GM06990 (cell line): Measurements from ENCODE around the gene PRMT7.

Source experiments
- DNase-seq: peaks from one replicate; pipeline ENCODE4 v3.0.0-alpha.2; 2011; ENCODE audit not compliant: insufficient read length; ENCODE audit errors: extremely low read depth
- H3K27me3 ChIP-seq: replicated peaks from 2 replicates; pipeline ENCODE4 v1.6.0; 2011; ENCODE audit warnings: low read length; ENCODE audit not compliant: control insufficient read depth, insufficient read depth
- H3K36me3 ChIP-seq: 2 replicates; pipeline ENCODE4 v1.5.1; 2011; ENCODE audit warnings: low read length; ENCODE audit not compliant: control insufficient read depth, insufficient read depth
- H3K4me3 ChIP-seq: replicated peaks from 2 replicates; pipeline ENCODE4 v1.5.1; 2011; ENCODE audit warnings: low read depth, mild to moderate bottlenecking, control low read depth, low read length
- TF ChIP-seq, protein P1 (sequence below): IDR thresholded peaks from 2 replicates; pipeline ENCODE4 v1.5.1; 2011; ENCODE audit warnings: low read length, control low read depth, mild to moderate bottlenecking, inconsistent platforms; ENCODE audit not compliant: insufficient read depth, poor library complexity, severe bottlenecking

The PRMT7 gene, protein sequence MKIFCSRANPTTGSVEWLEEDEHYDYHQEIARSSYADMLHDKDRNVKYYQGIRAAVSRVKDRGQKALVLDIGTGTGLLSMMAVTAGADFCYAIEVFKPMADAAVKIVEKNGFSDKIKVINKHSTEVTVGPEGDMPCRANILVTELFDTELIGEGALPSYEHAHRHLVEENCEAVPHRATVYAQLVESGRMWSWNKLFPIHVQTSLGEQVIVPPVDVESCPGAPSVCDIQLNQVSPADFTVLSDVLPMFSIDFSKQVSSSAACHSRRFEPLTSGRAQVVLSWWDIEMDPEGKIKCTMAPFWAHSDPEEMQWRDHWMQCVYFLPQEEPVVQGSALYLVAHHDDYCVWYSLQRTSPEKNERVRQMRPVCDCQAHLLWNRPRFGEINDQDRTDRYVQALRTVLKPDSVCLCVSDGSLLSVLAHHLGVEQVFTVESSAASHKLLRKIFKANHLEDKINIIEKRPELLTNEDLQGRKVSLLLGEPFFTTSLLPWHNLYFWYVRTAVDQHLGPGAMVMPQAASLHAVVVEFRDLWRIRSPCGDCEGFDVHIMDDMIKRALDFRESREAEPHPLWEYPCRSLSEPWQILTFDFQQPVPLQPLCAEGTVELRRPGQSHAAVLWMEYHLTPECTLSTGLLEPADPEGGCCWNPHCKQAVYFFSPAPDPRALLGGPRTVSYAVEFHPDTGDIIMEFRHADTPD

DNA sequence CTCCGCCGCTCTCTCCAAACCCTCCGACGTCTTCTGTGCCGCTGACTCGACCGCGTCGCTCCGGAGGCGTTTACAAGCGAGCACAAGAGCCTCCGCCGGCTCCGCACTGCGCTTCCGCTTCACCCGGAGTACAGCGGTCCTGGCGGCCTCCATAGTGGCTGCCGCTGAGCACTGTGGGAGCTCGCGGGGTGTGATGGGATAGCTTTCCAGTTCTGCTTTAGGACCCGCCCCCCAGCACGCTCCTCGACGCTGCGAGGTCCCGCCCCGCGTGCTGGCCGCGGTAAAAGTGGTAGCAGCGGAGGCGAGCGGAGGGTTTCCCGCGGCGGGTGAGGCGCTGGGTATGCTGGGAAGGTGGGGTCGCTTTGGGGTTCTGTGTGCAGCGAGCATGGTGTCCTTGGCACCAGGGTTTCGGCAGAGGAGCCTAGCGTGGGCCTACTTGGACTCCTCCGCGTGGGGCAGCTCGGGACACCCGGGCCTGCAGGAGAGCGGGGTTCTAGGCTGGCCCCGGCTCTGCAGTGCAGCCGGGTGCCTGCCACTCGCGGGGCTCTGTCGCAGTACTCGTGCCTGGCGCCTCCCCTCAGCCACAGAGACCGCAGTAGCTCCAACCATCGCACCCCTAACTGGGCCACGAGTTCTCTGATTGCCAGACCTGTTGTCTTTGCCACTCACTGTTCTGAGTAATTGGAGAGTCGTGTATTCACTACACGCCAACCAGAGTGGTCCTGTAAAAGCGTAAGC is at the start of gene PRMT7, which contains the start of gene SLC7A6OS:
Gene PRMT7 (plus strand): TSS at position 246 of the 738 bp plus-strand sequence. CDS start 4,961 bp downstream, outside the sequence.
Gene SLC7A6OS (minus strand): TSS at position 173 of the 738 bp plus-strand sequence. CDS start 20 bp downstream, at position 153.
- H3K36me3 ChIP-seq, result peaks cover 1% of the 10 kb centered on the region
- peak; percentile 93 for DNase-seq
- H3K4me3 ChIP-seq, result peak within 1 kb of the TSS; percentile 97
- TF ChIP-seq, protein P1, sequence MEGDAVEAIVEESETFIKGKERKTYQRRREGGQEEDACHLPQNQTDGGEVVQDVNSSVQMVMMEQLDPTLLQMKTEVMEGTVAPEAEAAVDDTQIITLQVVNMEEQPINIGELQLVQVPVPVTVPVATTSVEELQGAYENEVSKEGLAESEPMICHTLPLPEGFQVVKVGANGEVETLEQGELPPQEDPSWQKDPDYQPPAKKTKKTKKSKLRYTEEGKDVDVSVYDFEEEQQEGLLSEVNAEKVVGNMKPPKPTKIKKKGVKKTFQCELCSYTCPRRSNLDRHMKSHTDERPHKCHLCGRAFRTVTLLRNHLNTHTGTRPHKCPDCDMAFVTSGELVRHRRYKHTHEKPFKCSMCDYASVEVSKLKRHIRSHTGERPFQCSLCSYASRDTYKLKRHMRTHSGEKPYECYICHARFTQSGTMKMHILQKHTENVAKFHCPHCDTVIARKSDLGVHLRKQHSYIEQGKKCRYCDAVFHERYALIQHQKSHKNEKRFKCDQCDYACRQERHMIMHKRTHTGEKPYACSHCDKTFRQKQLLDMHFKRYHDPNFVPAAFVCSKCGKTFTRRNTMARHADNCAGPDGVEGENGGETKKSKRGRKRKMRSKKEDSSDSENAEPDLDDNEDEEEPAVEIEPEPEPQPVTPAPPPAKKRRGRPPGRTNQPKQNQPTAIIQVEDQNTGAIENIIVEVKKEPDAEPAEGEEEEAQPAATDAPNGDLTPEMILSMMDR, result no peak
- H3K27me3 ChIP-seq, result no peaks in the 10 kb centered on the region

- Histone ChIP-seq H3K27me3 (no peaks in the 10 kb centered on the region), H3K36me3 (peaks cover 11% of the 10 kb centered on the region), H3K4me3 (peak overlapping the region; percentile 82)
- TF ChIP-seq, protein P1, result no peak
- DNase-seq, result no peak
Observed at GRCh38 chr16:68263559-68264127, 47.2 kb upstream of the PRMT7 start.

DNA sequence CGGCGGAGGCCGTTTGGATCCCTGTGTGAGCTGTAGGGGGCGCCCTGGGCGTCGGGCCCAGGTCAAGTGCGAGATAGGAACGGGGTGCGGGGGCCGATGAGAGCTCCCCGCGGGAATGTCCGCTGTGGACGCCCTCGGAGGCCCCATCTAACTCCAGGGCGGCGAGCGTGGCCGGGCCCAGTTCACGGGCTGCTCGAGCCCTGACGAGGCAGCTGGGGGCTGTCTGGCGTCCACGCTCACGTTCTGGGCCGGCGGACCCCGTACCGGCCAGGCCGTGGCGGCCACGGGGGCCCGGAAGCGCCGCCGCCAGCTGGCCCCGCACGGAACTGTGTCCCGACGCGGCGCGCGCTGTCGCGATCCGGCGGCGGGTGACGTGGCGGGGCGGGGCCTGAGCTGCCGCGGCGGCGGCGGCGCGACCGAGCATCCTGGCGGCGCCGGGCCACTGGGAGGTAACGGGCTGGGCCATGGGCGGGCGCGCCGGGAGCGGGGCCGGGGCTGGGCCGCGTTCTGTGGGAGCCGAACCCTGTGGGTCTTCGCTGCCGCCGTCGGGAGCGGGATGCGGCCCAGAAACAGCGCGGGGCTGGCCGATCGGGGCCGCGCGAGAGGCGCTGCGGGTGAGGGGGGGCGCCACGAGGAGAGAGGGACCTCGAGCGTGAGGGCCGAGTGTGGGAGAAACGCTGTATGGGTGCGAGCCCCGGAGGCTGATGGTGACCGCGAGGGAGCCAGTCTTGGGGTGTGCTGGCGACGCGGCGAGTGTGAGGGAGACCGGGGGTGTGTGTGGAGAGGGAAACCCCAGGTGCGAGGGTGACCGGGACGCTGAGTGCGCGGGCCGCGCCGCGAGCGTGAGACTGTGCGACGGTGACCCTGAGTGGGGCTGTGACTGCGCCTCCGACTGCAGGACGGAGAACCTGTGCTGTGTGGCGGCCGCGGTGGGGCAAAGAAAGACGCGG is 46.4 kb upstream of the PRMT7 start, which contains the start of gene SLC7A6:
Gene SLC7A6 (plus strand): TSS at position 399 of the 950 bp plus-strand sequence. CDS start 10,201 bp downstream, outside the sequence.
- H3K36me3 ChIP-seq, result peaks cover 9% of the 10 kb centered on the region
- peak within 1 kb of the TSS; percentile 82 for H3K4me3 ChIP-seq
- DNase-seq, result peak; percentile 89
- no peaks in the 10 kb centered on the region for H3K27me3 ChIP-seq
- TF ChIP-seq, protein P1, result peak; percentile 81

GRCh38 chr16:68265078-68265920 is 45.5 kb upstream of the PRMT7 start:
- H3K27me3 ChIP-seq, result no peaks in the 10 kb centered on the region
- peaks cover under 1% of the 10 kb centered on the region for H3K36me3 ChIP-seq
- TF ChIP-seq, protein P1, result no peak
- DNase-seq, result peak; percentile 50
- H3K4me3 ChIP-seq, result peak overlapping the region; percentile 82
